Right cardiac atrium (tissue), 5 donors: ENCODE data around the gene RDH8. TPM values are rescaled to one million over a fixed set of nuclear protein-coding genes. Genes with fewer than 3 reads are reported as not detected.
A peak's percentile ranks its signal among the peaks of the same experiment; 100 is the strongest.

Experiments
- ATAC-seq, 2 donors: fragments of 200-7000 bp; cut with Tn5 transposase; one replicate each; pipeline versions ENCODE4 v1.8.0 to v1.9.1; 2020; ENCODE audit warnings: moderate library complexity in 2 of 2, mild to moderate bottlenecking in 1 of 2
- DNase-seq, 3 donors: peaks; one replicate each; pipeline ENCODE4 v3.0.0-alpha.2; 2020
- H3K27ac ChIP-seq: one replicate; pipeline ENCODE4 v1.5.1; 2013; ENCODE audit warnings: mild to moderate bottlenecking, low read length, control low read depth, moderate library complexity
- H3K27me3 ChIP-seq: one replicate; pipeline ENCODE4 v1.6.1; 2013; ENCODE audit not compliant: control insufficient read depth, insufficient read depth
- H3K4me1 ChIP-seq: one replicate; pipeline ENCODE4 v1.6.1; 2013; ENCODE audit warnings: low read length; ENCODE audit not compliant: control insufficient read depth, insufficient read depth
- H3K4me3 ChIP-seq: one replicate; pipeline ENCODE4 v1.5.1; 2013; ENCODE audit warnings: low read length, control low read depth
- H3K9me3 ChIP-seq: one replicate; pipeline ENCODE4 v1.6.1; 2013; ENCODE audit warnings: low read length; ENCODE audit not compliant: control insufficient read depth
- WGBS: extraction: QIAGEN DNeasy Blood & Tissue Kit; methylation state at CpG from one replicate; pipeline ENCODE4 v1.1.7; 2013; 5-methylcytosine and 5-hydroxymethylcytosine counted together
- intact Hi-C, 4 donors: fragments of 100-400 bp; cut with DNase I; formaldehyde crosslinking; loops; one replicate each; pipeline versions ENCODE4 v1.11.0 to v1.14.0; 2022 to 2023
- polyA plus RNA-seq: library from polyadenylated mRNA; stranded (reverse); fragments of 200-250 nt; gene quantifications from one replicate; pipeline ENCODE4 v1.2.3, GENCODE V29; 2013
- total RNA-seq, 4 donors: library from RNA; stranded (reverse); fragmentation: NEBNext Ultra II Directional; extraction: Animal tissue kit (Norgen Biotek cat#: 25700); gene quantifications; one replicate each; pipeline ENCODE4 v1.2.1, GENCODE V29; 2021
- donor health status: healthy with polysubstance abuse.
- donor health status: DM: no; HTN: yes; CAD: no.
- donor health status: DM: no; HTN: no; CAD: no.
- donor health status: DM: no; HTN: yes; CAD: no; lungs with severe emphysema.
- donor health status: DM: yes; HTN: yes; CAD: no.

RDH8 gene
- total and polyA plus RNA-seq, 5 donors: not detected

GRCh38 chr19:10037809-10038208 lies 24.5 kb downstream of the RDH8 start:
- intact Hi-C loops: no loop called here
- Histone ChIP-seq H3K4me3 (no peak overlapping the region), H3K27me3 (no peaks in the 10 kb centered on the region), H3K9me3 (peaks cover 13% of the 10 kb centered on the region), H3K4me1 (no peaks in the 10 kb centered on the region), H3K27ac (no peak overlapping the region)
- DNase-seq: no peak
- ATAC-seq: no peak
- 62% methylated on average over 5 of the region's 5 CpGs for WGBS

GRCh38 chr19:10043286-10043927 lies 30.1 kb downstream of the RDH8 start:
- Histone ChIP-seq H3K4me3 (no peak overlapping the region), H3K4me1 (no peaks in the 10 kb centered on the region), H3K27me3 (no peaks in the 10 kb centered on the region), H3K9me3 (peaks cover 24% of the 10 kb centered on the region), H3K27ac (no peak overlapping the region)
- ATAC-seq (no peak), DNase-seq (no peak)
- 71% methylated on average over 4 of the region's 4 CpGs for WGBS
- intact Hi-C loops: no loop called here

DNA sequence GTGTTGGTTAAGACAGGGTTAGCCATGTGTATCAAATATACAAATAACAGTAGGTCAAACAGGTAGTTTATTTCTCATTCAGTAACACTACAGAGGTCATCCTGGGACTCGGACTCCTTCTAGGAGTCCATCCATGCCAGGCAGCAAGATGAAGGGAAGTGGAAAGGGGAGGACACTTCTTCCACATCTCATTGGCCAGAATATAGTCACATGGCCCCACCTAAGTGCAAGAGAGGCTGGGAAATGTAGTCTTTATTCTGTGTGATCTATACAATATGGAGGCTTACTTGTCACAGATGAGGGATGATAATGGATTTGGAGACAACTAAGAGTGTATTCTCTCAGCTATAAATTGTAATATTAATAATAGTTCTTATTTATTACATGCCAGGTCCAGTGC lies 31.1 kb downstream of the RDH8 start:
- H3K27me3 ChIP-seq: no peaks in the 10 kb centered on the region
- peaks cover 24% of the 10 kb centered on the region for H3K9me3 ChIP-seq
- 79% methylated on average over 1 of the region's 1 CpG for WGBS

GRCh38 chr19:10045371-10045770 lies 32.1 kb downstream of the RDH8 start:
- Histone ChIP-seq H3K9me3 (peaks cover 24% of the 10 kb centered on the region), H3K27me3 (no peaks in the 10 kb centered on the region), H3K4me1 (no peaks in the 10 kb centered on the region), H3K27ac (no peak overlapping the region), H3K4me3 (no peak overlapping the region)
- 38% methylated on average over 1 of the region's 1 CpG for WGBS
- ATAC-seq (no peak), DNase-seq (no peak)
- intact Hi-C loops: no loop called here

More for the DNA sequence above, 31.1 kb downstream of the RDH8 start:
- DNase-seq (no peak), ATAC-seq (no peak)
- Histone ChIP-seq H3K4me3 (no peak overlapping the region), H3K27ac (no peak overlapping the region), H3K4me1 (no peaks in the 10 kb centered on the region)
- intact Hi-C loops: no loop called here

DNA sequence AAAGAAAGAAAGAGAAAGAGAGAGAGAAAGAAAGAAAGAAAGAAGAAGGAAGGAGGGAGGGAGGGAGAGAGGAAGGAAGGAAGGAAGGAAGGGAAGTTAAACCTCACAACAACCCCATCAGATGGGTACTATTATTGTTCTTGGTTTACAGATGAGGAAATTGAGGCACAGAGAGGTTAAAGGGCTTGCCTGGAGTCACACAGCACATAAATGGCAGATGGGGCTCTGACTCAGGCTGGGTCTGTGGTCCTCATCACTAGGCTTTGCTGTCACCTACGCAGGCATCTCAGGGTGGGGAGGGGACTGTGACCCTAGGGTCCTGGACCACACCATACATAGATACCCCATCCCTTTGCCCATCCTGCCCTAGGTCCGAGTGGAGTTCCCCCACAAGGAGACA lies 36.3 kb downstream of the RDH8 start:
- intact Hi-C loops: no loop called here
- Histone ChIP-seq H3K27ac (no peak overlapping the region), H3K4me1 (no peaks in the 10 kb centered on the region), H3K9me3 (peaks cover 3% of the 10 kb centered on the region), H3K4me3 (no peak overlapping the region), H3K27me3 (no peaks in the 10 kb centered on the region)
- peak in 1 of 2 donors; percentile 24 for ATAC-seq
- DNase-seq: no peak
- 47% methylated on average over 2 of the region's 2 CpGs for WGBS

- no peak overlapping the region for H3K4me3 ChIP-seq
- no peaks in the 10 kb centered on the region for H3K4me1 ChIP-seq
- no peaks in the 10 kb centered on the region for H3K27me3 ChIP-seq
- DNase-seq: no peak
- no peak overlapping the region for H3K27ac ChIP-seq
- WGBS: 75% methylated on average over 21 of the region's 21 CpGs
- H3K9me3 ChIP-seq: no peaks in the 10 kb centered on the region
- no peak for ATAC-seq
- intact Hi-C loops: no loop called here
Measured at GRCh38 chr19:10052602-10053360, 39.5 kb downstream of the RDH8 start.

DNA sequence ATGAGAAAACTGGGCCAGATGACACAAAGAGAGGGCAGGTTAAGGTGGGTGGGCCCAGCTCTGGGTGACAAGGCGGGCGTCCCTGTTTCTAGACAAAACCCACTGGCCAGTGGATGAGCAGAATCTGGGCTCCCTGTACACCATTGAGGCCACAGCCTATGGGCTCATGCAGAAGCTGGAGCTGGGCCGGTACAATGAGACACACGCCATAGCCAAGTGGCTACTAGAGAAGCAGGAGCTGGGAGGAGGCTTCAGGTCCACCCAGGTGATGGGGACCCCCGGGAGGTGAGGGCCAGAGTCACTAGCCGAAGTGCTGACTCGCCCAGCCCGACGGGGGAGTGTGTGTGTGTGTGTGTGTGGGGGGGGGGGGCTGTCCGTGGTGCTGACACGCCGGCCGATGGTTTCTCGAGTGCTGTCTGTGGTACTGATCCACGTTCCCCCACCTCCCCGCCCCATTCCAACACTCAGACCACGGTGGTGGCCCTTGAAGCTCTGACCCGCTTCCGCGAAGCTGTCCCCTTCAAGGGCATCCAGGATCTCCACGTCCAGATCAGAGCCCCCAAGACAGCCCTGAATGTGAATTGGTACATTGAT lies 48.5 kb downstream of the RDH8 start:
- intact Hi-C loops: no loop called here
- no peak for DNase-seq
- no peaks in the 10 kb centered on the region for H3K27me3 ChIP-seq
- no peak for ATAC-seq
- no peaks in the 10 kb centered on the region for H3K9me3 ChIP-seq
- H3K27ac ChIP-seq: no peak overlapping the region
- H3K4me3 ChIP-seq: no peak overlapping the region
- H3K4me1 ChIP-seq: no peaks in the 10 kb centered on the region
- WGBS: 26% methylated on average over 21 of the region's 21 CpGs

- intact Hi-C loops: no loop called here
- DNase-seq (no peak), ATAC-seq (no peak)
- Histone ChIP-seq H3K27ac (no peak overlapping the region), H3K4me3 (no peak overlapping the region), H3K4me1 (no peaks in the 10 kb centered on the region), H3K27me3 (no peaks in the 10 kb centered on the region), H3K9me3 (no peaks in the 10 kb centered on the region)
- 60% methylated on average over 4 of the region's 4 CpGs for WGBS
Measured at GRCh38 chr19:10068205-10068604, 54.9 kb downstream of the RDH8 start.

DNA sequence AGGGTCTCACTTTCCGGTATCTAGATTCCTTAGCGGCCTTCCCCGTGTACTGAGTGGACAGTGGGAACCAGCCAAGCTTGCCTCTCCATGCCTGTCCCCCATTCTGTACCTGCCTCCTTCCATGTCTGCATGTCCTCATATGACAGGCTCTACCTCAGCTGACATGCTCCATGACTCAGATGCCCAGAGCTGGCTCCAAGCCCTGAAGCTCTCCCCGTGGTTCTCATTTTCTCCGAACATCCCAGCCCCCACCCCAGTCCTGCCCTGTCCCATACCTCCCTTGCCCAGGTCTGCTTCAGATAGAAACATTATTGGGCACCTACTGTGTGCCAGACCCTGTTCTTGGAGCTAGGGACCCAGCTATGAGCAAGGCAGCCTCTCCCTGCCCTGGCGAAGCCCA lies 55.8 kb downstream of the RDH8 start:
- no peak overlapping the region for H3K4me3 ChIP-seq
- ATAC-seq: no peak
- peaks cover 3% of the 10 kb centered on the region for H3K9me3 ChIP-seq
- 68% methylated on average over 6 of the region's 6 CpGs for WGBS
- no peak overlapping the region for H3K27ac ChIP-seq
- H3K4me1 ChIP-seq: no peaks in the 10 kb centered on the region
- no peak for DNase-seq
- no peaks in the 10 kb centered on the region for H3K27me3 ChIP-seq
- intact Hi-C loops: no loop called here

GRCh38 chr19:10070730-10071446 lies 57.6 kb downstream of the RDH8 start:
- H3K27ac ChIP-seq: no peak overlapping the region
- H3K4me1 ChIP-seq: no peaks in the 10 kb centered on the region
- 73% methylated on average over 22 of the region's 22 CpGs for WGBS
- peaks cover 4% of the 10 kb centered on the region for H3K9me3 ChIP-seq
- ATAC-seq (peak; percentile 16 to 25), DNase-seq (no peak)
- no peak overlapping the region for H3K4me3 ChIP-seq
- H3K27me3 ChIP-seq: no peaks in the 10 kb centered on the region
- intact Hi-C loops: no loop called here
